GM12878 (cell line): ENCODE results near the gene STX19. TPM values are rescaled to one million over a fixed set of nuclear protein-coding genes. Genes with fewer than 3 reads are reported as not detected.

Experiments used
- ATAC-seq: fragments of 200-7000 bp; cut with Tn5 transposase; 3 replicates; pipeline ENCODE4 v1.9.1; 2020; ENCODE audit warnings: mild to moderate bottlenecking, moderate library complexity
- BruUV-seq: library from RNA; stranded (reverse); fragments of 400-500 nt; replicated peaks from 2 replicates; lab custom pipeline; 2021; lab: Mats Ljungman, UMichigan
- CTCF ChIA-PET: fragments of 300-600 bp; sonication (Branson Sonifier 250); formaldehyde crosslinking; extraction: SDS; loops from one replicate; lab custom pipeline; 2021; ENCODE audit warnings: inconsistent platforms; lab: Yijun Ruan, JAX
- POLR2A ChIA-PET: fragments of 350-600 bp; formaldehyde crosslinking; extraction: SDS; loops from one replicate; lab custom pipeline; 2021; ENCODE audit warnings: inconsistent platforms; lab: Charles Lee
- RAD21 ChIA-PET: fragments of 300-600 bp; sonication (Branson Sonifier 250); formaldehyde crosslinking; loops from one replicate; lab custom pipeline; 2023; ENCODE audit warnings: antibody characterized with exemption; ENCODE audit not compliant: unreplicated experiment; lab: Charles Lee
- SMC1A ChIA-PET: fragments of 300-600 bp; sonication (Branson Sonifier 250); formaldehyde crosslinking; loops from one replicate; lab custom pipeline; 2023; ENCODE audit not compliant: unreplicated experiment, uncharacterized antibody; lab: Charles Lee
- DNase-seq: peaks from one replicate; pipeline ENCODE4 v3.0.0-alpha.2; 2011; ENCODE audit warnings: low read depth, low spot score
- FAIRE-seq: peaks from 3 replicates; lab custom pipeline; 2011; peaks lifted over from hg19 to GRCh38; lab: Jason Lieb, UNC
- H2AFZ ChIP-seq: 2 replicates; pipeline ENCODE4 v1.6.0; 2011; ENCODE audit warnings: low read depth, low read length, control low read depth; ENCODE audit not compliant: control insufficient read depth
- H3K27ac ChIP-seq: 2 replicates; pipeline ENCODE4 v1.5.1; 2011; ENCODE audit warnings: control low read depth; ENCODE audit not compliant: control insufficient read depth, insufficient read depth
- H3K27me3 ChIP-seq, 2 experiments: replicated peaks in 1 of 2; 2 replicates each; pipeline versions ENCODE4 v1.6.0 to v1.6.1; 2011; ENCODE audit warnings: low read length in 1 of 2; ENCODE audit not compliant: control insufficient read depth in 2 of 2, insufficient read depth in 2 of 2
- H3K36me3 ChIP-seq, 2 experiments: 2 replicates each; pipeline ENCODE4 v1.5.1; 2011; ENCODE audit warnings: low read length in 1 of 2; ENCODE audit not compliant: control insufficient read depth in 2 of 2, insufficient read depth in 2 of 2
- H3K4me1 ChIP-seq: 2 replicates; pipeline ENCODE4 v1.6.1; 2011; ENCODE audit warnings: mild to moderate bottlenecking, low read length, moderate library complexity, mixed read lengths; ENCODE audit not compliant: control insufficient read depth, insufficient read depth
- H3K4me2 ChIP-seq: 2 replicates; pipeline ENCODE4 v1.6.0; 2011; ENCODE audit warnings: control low read depth; ENCODE audit not compliant: control insufficient read depth, insufficient read depth
- H3K4me3 ChIP-seq: fragments of 200-600 bp; sonication (generic); 2 replicates; pipeline ENCODE4 v1.5.1; 2016
- H3K79me2 ChIP-seq: 2 replicates; pipeline ENCODE4 v1.6.0; 2011; ENCODE audit warnings: low read length; ENCODE audit not compliant: control insufficient read depth, insufficient read depth
- H3K9ac ChIP-seq: 2 replicates; pipeline ENCODE4 v1.8.0; 2011; ENCODE audit warnings: low read length, control low read depth, mixed read lengths; ENCODE audit not compliant: control insufficient read depth, insufficient read depth
- H3K9me3 ChIP-seq: replicated peaks from 3 replicates; pipeline ENCODE4 v1.5.1; 2011; ENCODE audit warnings: mild to moderate bottlenecking, low read length; ENCODE audit not compliant: control insufficient read depth, insufficient read depth
- H4K20me1 ChIP-seq: 2 replicates; pipeline ENCODE4 v1.6.0; 2011; ENCODE audit not compliant: control insufficient read depth, insufficient read depth
- ATF7 ChIP-seq: fragments of 450-650 bp; IDR thresholded peaks from 2 replicates; pipeline ENCODE4 v1.6.1; 2016; ENCODE audit warnings: low read depth, mild to moderate bottlenecking
- CHD1 ChIP-seq: IDR thresholded peaks from 2 replicates; pipeline ENCODE4 v1.6.1; 2012; ENCODE audit warnings: low read depth, low read length, improper control_type of control experiment
- MEF2B ChIP-seq: fragments of 450-650 bp; IDR thresholded peaks from 2 replicates; pipeline ENCODE4 v1.6.1; 2018; ENCODE audit warnings: mild to moderate bottlenecking, moderate library complexity; ENCODE audit not compliant: partially characterized antibody, poor library complexity, severe bottlenecking
- POLR2A ChIP-seq: IDR thresholded peaks from 2 replicates; pipeline ENCODE4 v1.6.1; 2011; ENCODE audit warnings: low read depth, mild to moderate bottlenecking, low read length
- RBBP5 ChIP-seq: fragments of 200-600 bp; sonication (generic); conservative IDR thresholded peaks from 2 replicates; pipeline ENCODE4 v1.6.1; 2016
- SP1 ChIP-seq: IDR thresholded peaks from one replicate; pipeline ENCODE4 v1.6.1; 2011; ENCODE audit warnings: low read depth, low read length
- YY1 ChIP-seq: IDR thresholded peaks from 2 replicates; pipeline ENCODE4 v1.6.1; 2011; ENCODE audit warnings: low read depth, mild to moderate bottlenecking, low read length
- ZNF274 ChIP-seq: IDR thresholded peaks from one replicate; pipeline ENCODE4 v1.8.0; 2011; ENCODE audit not compliant: insufficient read length, insufficient read depth
- ZNF687 ChIP-seq: fragments of 450-650 bp; IDR thresholded peaks from 2 replicates; pipeline ENCODE4 v1.6.1; 2017; ENCODE audit warnings: mild to moderate bottlenecking, moderate library complexity
- WGBS: methylation state at CpG from one replicate; pipeline ENCODE4 v1.1.6; 2016; ENCODE audit warnings: low lambda C conversion rate; ENCODE audit not compliant: insufficient replicate concordance, insufficient coverage; ENCODE audit errors: missing lambda C conversion rate; 5-methylcytosine and 5-hydroxymethylcytosine counted together
- in situ Hi-C: fragments of 300-500 bp; cut with MboI; formaldehyde crosslinking; loops from 9 replicates; pipeline ENCODE4 v1.14.3; 2018; ENCODE audit warnings: mixed read lengths
- intact Hi-C: fragments of 100-400 bp; cut with micrococcal nuclease; formaldehyde crosslinking; loops from one replicate; pipeline ENCODE4 v1.14.2; 2022; ENCODE audit not compliant: unreplicated experiment
- polyA plus RNA-seq, 11 experiments: library from polyadenylated mRNA; depleted of rRNA in 4 of 11; unstranded in 6 of 11; stranded (reverse) in 5 of 11; fragments of >200 nt; fragmentation: Nextera tagmentation in 4 of 11; fragmentation: Illumina TruSeq in 1 of 11; extraction: Ambion mirVana in 4 of 11; extraction: Trizol in 1 of 11; gene quantifications; 1 replicate in 1 of 11; 2 replicates in 10 of 11; pipeline versions ENCODE4 v1.2.1 to v1.2.3, GENCODE V29; 2011 to 2016; ENCODE audit warnings: inconsistent platforms in 2 of 11, missing spikeins in 2 of 11, low read depth in 1 of 11
- total RNA-seq, 4 experiments: library from RNA; depleted of rRNA in 3 of 4; stranded (reverse); fragments of >200 nt in 3 of 4; fragmentation: Illumina TruSeq in 1 of 4; extraction: Trizol in 1 of 4; gene quantifications; 2 replicates each; pipeline versions ENCODE4 v1.2.1 to v1.2.3, GENCODE V29; 2013 to 2021
- TF ChIP-seq, protein P1 (sequence below): fragments of 450-650 bp; IDR thresholded peaks from 2 replicates; pipeline ENCODE4 v1.6.1; 2017; ENCODE audit warnings: mild to moderate bottlenecking, low read depth, inconsistent platforms; ENCODE audit not compliant: poor library complexity, severe bottlenecking
- TF ChIP-seq, protein P2 (sequence below): fragments of 450-650 bp; IDR thresholded peaks from 2 replicates; pipeline ENCODE4 v1.6.1; 2017; ENCODE audit warnings: mild to moderate bottlenecking

The STX19 gene
- total and polyA plus RNA-seq, 10 of the 15 experiments (the other 5 are each of a cell fraction or from before 2014, with no cell fraction given), result 0.10 to 0.14 (median 0.11) TPM; not detected in 7

GRCh38 chr3:94001191-94001590 lies 27.2 kb downstream of the STX19 start (continued):
- TF ChIP-seq, protein P1, sequence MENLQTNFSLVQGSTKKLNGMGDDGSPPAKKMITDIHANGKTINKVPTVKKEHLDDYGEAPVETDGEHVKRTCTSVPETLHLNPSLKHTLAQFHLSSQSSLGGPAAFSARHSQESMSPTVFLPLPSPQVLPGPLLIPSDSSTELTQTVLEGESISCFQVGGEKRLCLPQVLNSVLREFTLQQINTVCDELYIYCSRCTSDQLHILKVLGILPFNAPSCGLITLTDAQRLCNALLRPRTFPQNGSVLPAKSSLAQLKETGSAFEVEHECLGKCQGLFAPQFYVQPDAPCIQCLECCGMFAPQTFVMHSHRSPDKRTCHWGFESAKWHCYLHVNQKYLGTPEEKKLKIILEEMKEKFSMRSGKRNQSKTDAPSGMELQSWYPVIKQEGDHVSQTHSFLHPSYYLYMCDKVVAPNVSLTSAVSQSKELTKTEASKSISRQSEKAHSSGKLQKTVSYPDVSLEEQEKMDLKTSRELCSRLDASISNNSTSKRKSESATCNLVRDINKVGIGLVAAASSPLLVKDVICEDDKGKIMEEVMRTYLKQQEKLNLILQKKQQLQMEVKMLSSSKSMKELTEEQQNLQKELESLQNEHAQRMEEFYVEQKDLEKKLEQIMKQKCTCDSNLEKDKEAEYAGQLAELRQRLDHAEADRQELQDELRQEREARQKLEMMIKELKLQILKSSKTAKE, result no peak
- TF ChIP-seq POLR2A (no peak), CHD1 (no peak), ZNF274 (no peak)

DNA sequence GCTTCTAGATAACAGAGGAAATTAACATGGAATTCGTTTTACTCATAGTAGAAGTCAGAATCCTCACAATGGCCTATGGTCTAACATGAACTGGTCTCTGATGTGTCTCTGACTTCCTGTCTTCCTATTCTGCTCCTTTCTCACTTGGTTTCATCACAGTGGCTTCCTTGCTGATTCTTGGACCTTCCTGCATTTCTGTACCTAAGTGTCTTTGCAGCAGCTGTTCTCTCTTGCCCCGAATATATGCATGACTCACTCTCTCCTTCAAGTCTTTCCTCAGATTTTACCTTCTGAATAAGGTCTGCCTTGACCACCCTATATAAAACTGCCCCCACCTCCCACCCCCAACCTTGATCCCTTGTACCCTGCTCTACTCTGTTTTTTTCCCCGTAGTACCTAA lies 34.3 kb downstream of the STX19 start:
- no peaks in the 10 kb centered on the region; a peak in 1 of 4 replicates for H3K36me3 ChIP-seq
- ATAC-seq, result no peak
- no peak overlapping the region for H3K4me2 ChIP-seq
- H3K27me3 ChIP-seq, result no peaks in the 10 kb centered on the region
- ChIA-PET CTCF (interaction anchor here (0.5 to 1.7 kb wide), 4 partner anchors 9 to 809 kb away, joined by 3 to 5 read pairs (median 4); no protein-coding TSS in a partner anchor), SMC1A (interaction anchor here (0.9 to 1.6 kb wide), 2 partner anchors 9 to 381 kb away, joined by 3 to 7 read pairs; no protein-coding TSS in a partner anchor), RAD21 (no interaction called here), POLR2A (no interaction called here)
- no peak for DNase-seq
- in situ Hi-C loops (no loop called here), intact Hi-C loops (no loop called here)
- no peak overlapping the region for H3K27ac ChIP-seq
- H3K9me3 ChIP-seq, result no peaks in the 10 kb centered on the region
- no TSS peak for BruUV-seq
- H4K20me1 ChIP-seq, result no peaks in the 10 kb centered on the region
- no peaks in the 10 kb centered on the region for H3K4me1 ChIP-seq
- H3K9ac ChIP-seq, result no peak overlapping the region
- H3K79me2 ChIP-seq, result no peaks in the 10 kb centered on the region
- WGBS, result 45% methylated on average over 3 of the region's 3 CpGs
- H2AFZ ChIP-seq, result no peak overlapping the region
- FAIRE-seq, result no peak
- TF ChIP-seq MEF2B, result no peak
- no peak for TF ChIP-seq YY1
- TF ChIP-seq ZNF687, result no peak
- no peak for TF ChIP-seq SP1
- TF ChIP-seq, protein P2, sequence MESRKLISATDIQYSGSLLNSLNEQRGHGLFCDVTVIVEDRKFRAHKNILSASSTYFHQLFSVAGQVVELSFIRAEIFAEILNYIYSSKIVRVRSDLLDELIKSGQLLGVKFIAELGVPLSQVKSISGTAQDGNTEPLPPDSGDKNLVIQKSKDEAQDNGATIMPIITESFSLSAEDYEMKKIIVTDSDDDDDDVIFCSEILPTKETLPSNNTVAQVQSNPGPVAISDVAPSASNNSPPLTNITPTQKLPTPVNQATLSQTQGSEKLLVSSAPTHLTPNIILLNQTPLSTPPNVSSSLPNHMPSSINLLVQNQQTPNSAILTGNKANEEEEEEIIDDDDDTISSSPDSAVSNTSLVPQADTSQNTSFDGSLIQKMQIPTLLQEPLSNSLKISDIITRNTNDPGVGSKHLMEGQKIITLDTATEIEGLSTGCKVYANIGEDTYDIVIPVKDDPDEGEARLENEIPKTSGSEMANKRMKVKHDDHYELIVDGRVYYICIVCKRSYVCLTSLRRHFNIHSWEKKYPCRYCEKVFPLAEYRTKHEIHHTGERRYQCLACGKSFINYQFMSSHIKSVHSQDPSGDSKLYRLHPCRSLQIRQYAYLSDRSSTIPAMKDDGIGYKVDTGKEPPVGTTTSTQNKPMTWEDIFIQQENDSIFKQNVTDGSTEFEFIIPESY, result no peak
- no peak for TF ChIP-seq ATF7
- no peak for TF ChIP-seq RBBP5
- no peak overlapping the region for H3K4me3 ChIP-seq
